Measurements from ENCODE around the gene EXOC4. TPM values are rescaled to one million over a fixed set of nuclear protein-coding genes. Genes with fewer than 3 reads are reported as not detected.

The EXOC4 gene
- total RNA-seq, 1 experiment from 2014 or later = 71.0 TPM

GRCh38 chr7:134104166-134104565 lies 851.3 kb downstream of the EXOC4 start:
- no peak for ATAC-seq
- POLR2A ChIA-PET = interaction anchor here (0.6 kb wide), 1 partner anchor 1013 kb away, joined by 7 read pairs; no protein-coding TSS in a partner anchor
- Histone ChIP-seq H3K4me1 (ENCODE audit: control insufficient read depth, insufficient read depth, low read length) (no peaks in the 10 kb centered on the region), H3K27ac (ENCODE audit: low read length) (no peak overlapping the region), H3K27me3 (ENCODE audit: control insufficient read depth, insufficient read depth, low read length) (no peaks in the 10 kb centered on the region), H3K36me3 (ENCODE audit: control insufficient read depth, insufficient read depth, low read length) (no peaks in the 10 kb centered on the region), H3K9me3 (ENCODE audit: control insufficient read depth, insufficient read depth, low read depth, low read length) (no peaks in the 10 kb centered on the region), H3K4me3 (ENCODE audit: low read depth in 2 of 2, low read length in 2 of 2) (no peak overlapping the region)
- no TSS peak for BruUV-seq (replicated peaks)
- DNase-seq (ENCODE audit: low read depth, low spot score) = no peak
- intact Hi-C loops (cut with micrococcal nuclease; ENCODE audit: unreplicated experiment) = no loop called here
- CTCF ChIA-PET = no interaction called here
- TF ChIP-seq REST (IDR thresholded peaks at IDR 0.05; ENCODE audit: insufficient read depth in 1 of 2, low read depth in 2 of 2, low read length in 1 of 2) (no peak), POLR2AphosphoS5 (IDR thresholded peaks at IDR 0.05; ENCODE audit: low read depth, low read length) (no peak), TCF7L2 (IDR thresholded peaks at IDR 0.05; ENCODE audit: low read depth, low read length) (no peak), SIN3A (IDR thresholded peaks at IDR 0.05; ENCODE audit: borderline replicate concordance, insufficient read depth, low read depth, low read length) (no peak), CTCF (IDR thresholded peaks at IDR 0.05) (no peak)
- in situ Hi-C loops (cut with HindIII; ENCODE audit: low pct_unique_long_range_greater_than_20kb, low sequenced_read_pairs) = no loop called here

- Histone ChIP-seq H3K36me3 (ENCODE audit: control insufficient read depth, insufficient read depth, low read length) (no peaks in the 10 kb centered on the region), H3K9me3 (ENCODE audit: control insufficient read depth, insufficient read depth, low read depth, low read length) (no peaks in the 10 kb centered on the region), H3K4me3 (ENCODE audit: low read depth in 2 of 2, low read length in 2 of 2) (no peak overlapping the region), H3K4me1 (ENCODE audit: control insufficient read depth, insufficient read depth, low read length) (no peaks in the 10 kb centered on the region), H3K27ac (ENCODE audit: low read length) (no peak overlapping the region), H3K27me3 (ENCODE audit: control insufficient read depth, insufficient read depth, low read length) (no peaks in the 10 kb centered on the region)
- ChIA-PET POLR2A (no interaction called here), CTCF (no interaction called here)
- no peak for ATAC-seq
- intact Hi-C loops (cut with micrococcal nuclease; ENCODE audit: unreplicated experiment) = no loop called here
- BruUV-seq (replicated peaks) = no TSS peak
- DNase-seq (ENCODE audit: low read depth, low spot score) = no peak
- TF ChIP-seq REST (IDR thresholded peaks at IDR 0.05; ENCODE audit: insufficient read depth in 1 of 2, low read depth in 2 of 2, low read length in 1 of 2) (no peak), CTCF (IDR thresholded peaks at IDR 0.05) (no peak), SIN3A (IDR thresholded peaks at IDR 0.05; ENCODE audit: borderline replicate concordance, insufficient read depth, low read depth, low read length) (no peak), POLR2AphosphoS5 (IDR thresholded peaks at IDR 0.05; ENCODE audit: low read depth, low read length) (no peak), TCF7L2 (IDR thresholded peaks at IDR 0.05; ENCODE audit: low read depth, low read length) (no peak)
- in situ Hi-C loops (cut with HindIII; ENCODE audit: low pct_unique_long_range_greater_than_20kb, low sequenced_read_pairs) = no loop called here
These were observed 853.0 kb downstream of the EXOC4 start for GRCh38 chr7:134105841-134106240.

Measured in Panc1 (cell line).